GM12801 (cell line): ENCODE data around the gene GABRA1.

Source experiments
- TF ChIP-seq, protein P1 (sequence below): IDR thresholded peaks from one replicate; pipeline ENCODE4 v1.5.1; 2011; ENCODE audit warnings: control low read depth; ENCODE audit not compliant: insufficient read length; ENCODE audit errors: extremely low read depth

The GABRA1 gene

GRCh38 chr5:161847941-161848391 is at the start of gene GABRA1:
Gene GABRA1 (plus strand): TSS chr5:161848120. CDS start chr5:161850811, 2,691 bp downstream.
- TF ChIP-seq, protein P1, sequence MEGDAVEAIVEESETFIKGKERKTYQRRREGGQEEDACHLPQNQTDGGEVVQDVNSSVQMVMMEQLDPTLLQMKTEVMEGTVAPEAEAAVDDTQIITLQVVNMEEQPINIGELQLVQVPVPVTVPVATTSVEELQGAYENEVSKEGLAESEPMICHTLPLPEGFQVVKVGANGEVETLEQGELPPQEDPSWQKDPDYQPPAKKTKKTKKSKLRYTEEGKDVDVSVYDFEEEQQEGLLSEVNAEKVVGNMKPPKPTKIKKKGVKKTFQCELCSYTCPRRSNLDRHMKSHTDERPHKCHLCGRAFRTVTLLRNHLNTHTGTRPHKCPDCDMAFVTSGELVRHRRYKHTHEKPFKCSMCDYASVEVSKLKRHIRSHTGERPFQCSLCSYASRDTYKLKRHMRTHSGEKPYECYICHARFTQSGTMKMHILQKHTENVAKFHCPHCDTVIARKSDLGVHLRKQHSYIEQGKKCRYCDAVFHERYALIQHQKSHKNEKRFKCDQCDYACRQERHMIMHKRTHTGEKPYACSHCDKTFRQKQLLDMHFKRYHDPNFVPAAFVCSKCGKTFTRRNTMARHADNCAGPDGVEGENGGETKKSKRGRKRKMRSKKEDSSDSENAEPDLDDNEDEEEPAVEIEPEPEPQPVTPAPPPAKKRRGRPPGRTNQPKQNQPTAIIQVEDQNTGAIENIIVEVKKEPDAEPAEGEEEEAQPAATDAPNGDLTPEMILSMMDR: no peak

DNA sequence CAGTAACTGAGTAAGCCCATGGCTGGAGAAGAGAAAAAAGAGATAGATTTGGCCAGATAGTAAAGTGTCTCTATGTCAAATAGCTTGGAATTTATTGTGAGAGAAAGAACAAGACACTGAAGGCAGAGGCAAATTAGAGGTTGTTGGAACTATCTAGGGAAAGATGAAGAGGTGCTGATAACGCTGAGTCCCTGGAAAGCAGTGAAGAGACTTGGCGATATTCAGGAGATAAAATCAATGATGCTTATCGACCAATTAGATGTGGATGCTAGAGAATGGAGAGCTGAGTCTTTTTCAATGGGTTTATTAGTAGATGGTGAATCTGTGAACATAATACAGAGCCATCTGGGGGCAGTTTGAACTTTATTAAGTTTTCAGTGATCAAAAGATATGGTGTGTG is 48.6 kb upstream of the GABRA1 start:
- TF ChIP-seq, protein P1: no peak

GRCh38 chr5:161804263-161804662 is 43.7 kb upstream of the GABRA1 start:
- TF ChIP-seq, protein P1: no peak

GRCh38 chr5:161846746-161847145 is 1.2 kb upstream of the GABRA1 start:
- TF ChIP-seq, protein P1: no peak

- TF ChIP-seq, protein P1: no peak
Observed at GRCh38 chr5:161847447-161847846, 473 bp upstream of the GABRA1 start.

DNA sequence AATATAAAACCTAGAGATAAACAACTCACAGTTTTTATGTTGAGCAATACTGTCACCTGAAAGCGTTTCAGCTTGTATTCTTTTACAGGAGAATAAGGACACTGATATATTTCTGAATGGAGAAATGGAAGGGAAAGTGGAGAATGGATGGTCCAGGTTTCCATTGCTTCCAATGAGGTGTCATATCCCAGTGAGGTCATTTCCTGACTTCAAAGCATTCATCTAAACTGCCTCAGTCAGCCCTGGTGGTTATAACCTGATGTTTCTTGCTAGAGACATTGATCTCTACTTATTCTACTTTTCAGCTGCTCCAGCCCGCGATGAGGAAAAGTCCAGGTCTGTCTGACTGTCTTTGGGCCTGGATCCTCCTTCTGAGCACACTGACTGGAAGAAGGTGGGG is 2.6 kb downstream of the GABRA1 start:
- TF ChIP-seq, protein P1: no peak

GRCh38 chr5:161851691-161852299 is 3.9 kb downstream of the GABRA1 start:
- TF ChIP-seq, protein P1: no peak

GRCh38 chr5:161857358-161857757 is 9.4 kb downstream of the GABRA1 start:
- TF ChIP-seq, protein P1: no peak
